Stomach (tissue), 4 donors: ENCODE data around the gene RPS6KL1.

Source experiments
- CTCF ChIP-seq, 7 experiments: fragments of 450-650 bp in 4 of 7; fragments of 200-600 bp in 3 of 7; sonication (generic) in 3 of 7; IDR thresholded peaks; one replicate each; pipeline ENCODE4 v1.5.1; 2016 to 2019; ENCODE audit warnings: antibody characterized with exemption in 7 of 7, control low read depth in 2 of 7, mild to moderate bottlenecking in 1 of 7
- EP300 ChIP-seq: sonication (generic); formaldehyde crosslinking; IDR thresholded peaks from one replicate; pipeline ENCODE4 v1.6.1; 2017; ENCODE audit warnings: antibody characterized with exemption
- POLR2A ChIP-seq, 4 donors: fragments of 450-650 bp; IDR thresholded peaks; one replicate each; pipeline ENCODE4 v1.6.1; 2016; ENCODE audit warnings: antibody characterized with exemption in 4 of 4, control low read depth in 2 of 4, mild to moderate bottlenecking in 1 of 4, moderate library complexity in 1 of 4
- POLR2AphosphoS5 ChIP-seq, 3 donors: sonication (generic); formaldehyde crosslinking; IDR thresholded peaks; one replicate each; pipeline ENCODE4 v1.6.1; 2016; ENCODE audit warnings: antibody characterized with exemption in 3 of 3

- TF ChIP-seq CTCF (IDR thresholded peaks at IDR 0.05) = peak in 6 of 7 experiments; percentile 33 to 91 (median 84)
- TF ChIP-seq POLR2AphosphoS5 (IDR thresholded peaks at IDR 0.05) = no peak
- no peak for TF ChIP-seq EP300
- no peak for TF ChIP-seq POLR2A (IDR thresholded peaks at IDR 0.05)
These were observed 23.0 kb upstream of the RPS6KL1 start for GRCh38 chr14:74945852-74946658.
